Peyer's patch (tissue), 4 donors: Measurements from ENCODE around the gene CARHSP1.

ENCODE experiments used
- POLR2A ChIP-seq, 2 donors: fragments of 450-650 bp; IDR thresholded peaks; one replicate each; pipeline ENCODE4 v1.5.1; 2017; ENCODE audit warnings: antibody characterized with exemption in 2 of 2, mild to moderate bottlenecking in 2 of 2, moderate library complexity in 2 of 2
- TF ChIP-seq, protein P1 (sequence below), 6 experiments: fragments of 450-650 bp in 4 of 6; fragments of 200-600 bp in 2 of 6; sonication (generic) in 1 of 6; IDR thresholded peaks; one replicate each; pipeline ENCODE4 v1.5.1; 2017 to 2019; ENCODE audit warnings: antibody characterized with exemption in 6 of 6, mild to moderate bottlenecking in 3 of 6, moderate library complexity in 1 of 6

DNA sequence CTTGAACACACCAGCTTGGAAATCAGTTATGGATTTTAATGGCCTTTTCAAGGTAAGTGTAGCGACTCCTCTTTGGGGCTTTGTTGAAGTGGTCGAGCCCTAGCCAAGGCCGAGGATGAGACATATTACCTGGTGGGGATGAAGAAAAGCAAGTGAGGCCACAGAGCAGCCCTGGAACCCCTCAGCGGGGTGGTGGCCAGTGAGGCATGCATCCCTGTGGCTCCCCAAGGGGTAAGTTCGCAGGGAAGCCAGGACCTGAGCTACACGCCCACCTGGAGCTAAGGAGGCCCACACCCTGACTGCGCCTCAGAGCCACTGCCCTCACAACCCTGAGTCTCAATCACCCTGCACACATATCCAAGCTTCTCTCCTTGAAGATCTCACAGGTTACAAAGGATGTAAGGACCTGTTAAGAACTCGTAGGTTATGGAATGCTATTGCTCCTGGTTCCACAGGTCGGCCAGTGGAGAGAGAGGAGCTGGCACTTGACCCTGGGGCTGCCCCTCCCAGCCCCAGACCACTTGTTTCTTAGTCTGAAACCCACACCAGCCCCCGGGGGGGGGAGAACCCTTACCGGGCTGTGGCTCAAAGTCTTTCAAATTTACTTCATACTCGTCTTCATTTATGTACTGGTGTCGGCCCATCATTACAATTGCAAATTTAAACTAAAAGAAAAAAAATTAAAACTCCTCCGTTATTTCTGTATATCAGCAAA lies 25.3 kb upstream of the CARHSP1 start:
- TF ChIP-seq, protein P1, sequence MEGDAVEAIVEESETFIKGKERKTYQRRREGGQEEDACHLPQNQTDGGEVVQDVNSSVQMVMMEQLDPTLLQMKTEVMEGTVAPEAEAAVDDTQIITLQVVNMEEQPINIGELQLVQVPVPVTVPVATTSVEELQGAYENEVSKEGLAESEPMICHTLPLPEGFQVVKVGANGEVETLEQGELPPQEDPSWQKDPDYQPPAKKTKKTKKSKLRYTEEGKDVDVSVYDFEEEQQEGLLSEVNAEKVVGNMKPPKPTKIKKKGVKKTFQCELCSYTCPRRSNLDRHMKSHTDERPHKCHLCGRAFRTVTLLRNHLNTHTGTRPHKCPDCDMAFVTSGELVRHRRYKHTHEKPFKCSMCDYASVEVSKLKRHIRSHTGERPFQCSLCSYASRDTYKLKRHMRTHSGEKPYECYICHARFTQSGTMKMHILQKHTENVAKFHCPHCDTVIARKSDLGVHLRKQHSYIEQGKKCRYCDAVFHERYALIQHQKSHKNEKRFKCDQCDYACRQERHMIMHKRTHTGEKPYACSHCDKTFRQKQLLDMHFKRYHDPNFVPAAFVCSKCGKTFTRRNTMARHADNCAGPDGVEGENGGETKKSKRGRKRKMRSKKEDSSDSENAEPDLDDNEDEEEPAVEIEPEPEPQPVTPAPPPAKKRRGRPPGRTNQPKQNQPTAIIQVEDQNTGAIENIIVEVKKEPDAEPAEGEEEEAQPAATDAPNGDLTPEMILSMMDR (IDR thresholded peaks at IDR 0.05): no peak
- no peak for TF ChIP-seq POLR2A (IDR thresholded peaks at IDR 0.05)
